ENCODE results near the gene PLEKHM2.

Gene PLEKHM2

DNA sequence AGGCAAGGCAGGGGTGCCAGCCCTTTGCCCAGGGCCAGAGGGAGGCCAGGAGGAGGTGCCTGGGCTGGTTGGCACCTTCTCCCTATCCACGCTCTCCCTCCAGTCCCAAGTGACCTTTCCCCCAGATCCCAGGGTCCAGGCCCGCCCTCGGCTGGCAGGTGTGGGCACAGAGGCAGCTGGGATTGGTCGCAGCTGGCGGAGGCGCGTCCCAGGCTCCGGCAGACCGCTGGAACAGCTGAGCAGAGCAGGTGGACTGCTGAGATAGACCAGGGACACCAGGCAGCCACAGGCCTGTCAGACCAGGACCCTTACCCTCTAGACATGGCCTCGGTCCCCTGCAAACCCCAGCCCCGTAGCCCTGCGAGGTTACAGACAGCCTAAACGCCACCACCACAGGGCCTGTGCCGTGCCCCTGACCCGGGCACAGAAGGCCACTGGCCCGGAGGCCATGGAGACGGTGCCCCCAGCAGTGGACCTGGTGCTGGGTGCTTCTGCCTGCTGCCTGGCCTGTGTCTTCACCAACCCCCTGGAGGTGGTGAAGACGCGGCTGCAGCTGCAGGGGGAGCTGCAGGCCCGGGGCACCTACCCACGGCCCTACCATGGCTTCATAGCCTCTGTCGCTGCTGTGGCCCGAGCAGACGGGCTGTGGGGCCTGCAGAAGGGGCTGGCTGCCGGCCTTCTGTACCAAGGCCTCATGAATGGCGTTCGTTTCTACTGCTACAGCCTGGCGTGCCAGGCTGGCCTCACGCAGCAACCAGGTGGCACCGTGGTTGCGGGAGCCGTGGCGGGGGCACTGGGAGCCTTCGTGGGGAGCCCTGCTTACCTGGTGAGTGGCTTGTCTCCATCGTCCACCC lies 52.1 kb downstream of the PLEKHM2 start, which contains the start of gene SLC25A34:
TSS of gene SLC25A34 (plus strand) at position 221 of the 854 bp plus-strand sequence. CDS start at position 449, 228 bp downstream.
- Histone ChIP-seq H3K27ac (no peak within 1 kb of the TSS), H3K4me1 (peaks cover 13% of the 10 kb centered on the region), H3K4me3 (no peak within 1 kb of the TSS), H4K20me1 (peaks cover 8% of the 10 kb centered on the region; the same call in 1 of the 2 replicates), H3K9ac (no peak within 1 kb of the TSS), H3K9me3 (no peaks in the 10 kb centered on the region), H3K36me3 (peaks cover 42% of the 10 kb centered on the region), H3K4me2 (no peak within 1 kb of the TSS), H3K27me3 (no peaks in the 10 kb centered on the region)
- TF ChIP-seq Cebpa-rat (IDR thresholded peaks at IDR 0.05), result no peak

DNA sequence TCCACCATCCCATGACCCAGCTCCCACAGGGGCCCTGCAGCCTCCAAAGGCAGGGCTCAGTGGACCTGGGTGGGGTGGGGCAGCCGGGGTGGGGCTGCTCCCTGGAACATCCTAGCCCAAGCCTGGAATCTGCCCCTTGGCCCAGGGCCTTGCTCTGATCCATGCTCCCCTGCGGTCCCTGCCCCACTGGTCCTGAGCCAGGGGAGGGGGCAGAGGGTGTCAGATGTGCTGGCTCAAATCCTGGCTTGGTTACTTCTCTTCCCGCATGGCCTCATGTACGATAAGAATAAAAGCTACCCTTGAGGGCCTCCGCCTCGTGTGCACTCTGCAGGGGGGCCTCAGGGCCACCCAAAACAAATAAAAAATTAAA lies 52.8 kb downstream of the PLEKHM2 start:
- H4K20me1 ChIP-seq, result 0 out of 2 replicates have a peak, but pooled peaks cover 5% of the 10 kb centered on the region
- H3K27me3 ChIP-seq, result no peaks in the 10 kb centered on the region
- no peak overlapping the region for H3K4me2 ChIP-seq
- H3K9me3 ChIP-seq, result no peaks in the 10 kb centered on the region
- H3K4me1 ChIP-seq, result peaks cover 13% of the 10 kb centered on the region
- H3K27ac ChIP-seq, result no peak overlapping the region
- no peak overlapping the region for H3K9ac ChIP-seq
- H3K4me3 ChIP-seq, result no peak overlapping the region
- H3K36me3 ChIP-seq, result peaks cover 36% of the 10 kb centered on the region
- no peak for TF ChIP-seq Cebpa-rat (IDR thresholded peaks at IDR 0.05)

DNA sequence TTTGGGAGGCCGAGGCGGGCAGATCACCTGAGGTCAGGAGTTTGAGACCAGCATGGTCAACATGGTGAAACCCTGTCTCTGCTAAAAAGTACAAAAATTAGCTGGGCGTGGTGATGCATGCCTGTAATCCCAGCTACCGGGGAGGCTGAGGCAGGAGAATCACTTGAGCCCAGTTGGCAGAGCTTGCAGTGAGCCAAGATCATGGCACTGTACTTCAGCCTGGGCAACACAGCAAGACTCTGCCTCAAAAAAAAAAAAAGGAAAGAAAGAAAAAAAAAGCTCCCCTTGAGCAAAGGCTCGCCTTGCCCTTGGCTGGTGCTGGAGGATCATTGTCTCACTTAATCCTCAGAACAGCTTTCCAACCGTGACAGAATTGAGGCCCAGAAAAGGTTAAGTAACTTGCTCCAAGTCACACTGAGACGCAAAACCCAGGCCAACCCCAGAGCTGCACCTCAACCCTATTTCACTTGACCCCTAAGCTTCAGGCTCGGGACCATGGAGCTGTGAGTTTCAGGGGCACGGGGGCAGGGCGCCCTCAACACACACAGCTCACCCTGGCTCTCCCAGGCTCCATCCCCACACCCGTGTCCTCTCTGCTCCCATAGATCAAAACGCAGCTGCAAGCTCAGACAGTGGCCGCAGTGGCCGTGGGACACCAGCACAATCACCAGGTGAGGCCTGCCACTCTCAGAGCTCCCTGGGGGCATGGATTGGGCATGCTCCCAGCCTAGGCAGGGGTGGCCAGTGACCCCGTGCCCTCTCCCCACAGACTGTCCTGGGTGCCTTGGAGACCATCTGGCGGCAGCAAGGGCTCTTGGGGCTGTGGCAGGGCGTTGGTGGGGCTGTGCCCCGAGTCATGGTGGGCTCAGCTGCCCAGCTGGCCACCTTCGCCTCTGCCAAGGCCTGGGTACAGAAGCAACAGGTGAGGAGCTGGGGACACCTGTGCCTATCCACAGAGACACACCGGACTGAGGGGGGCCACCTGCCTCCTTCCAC lies 53.5 kb downstream of the PLEKHM2 start:
- Histone ChIP-seq H3K4me3 (no peak overlapping the region), H3K9me3 (no peaks in the 10 kb centered on the region), H3K27me3 (no peaks in the 10 kb centered on the region), H3K4me2 (peak overlapping the region; percentile 17; the same call in 1 of the 2 replicates), H3K36me3 (peaks cover 28% of the 10 kb centered on the region), H3K4me1 (peaks cover 13% of the 10 kb centered on the region), H4K20me1 (0 out of 2 replicates have a peak, but pooled peaks cover 5% of the 10 kb centered on the region), H3K27ac (peak overlapping the region; percentile 46; the same call in 1 of the 2 replicates), H3K9ac (0 out of 2 replicates have a peak overlapping the region, but pooled peaks have one; percentile 19)
- TF ChIP-seq Cebpa-rat (IDR thresholded peaks at IDR 0.05), result no peak

DNA sequence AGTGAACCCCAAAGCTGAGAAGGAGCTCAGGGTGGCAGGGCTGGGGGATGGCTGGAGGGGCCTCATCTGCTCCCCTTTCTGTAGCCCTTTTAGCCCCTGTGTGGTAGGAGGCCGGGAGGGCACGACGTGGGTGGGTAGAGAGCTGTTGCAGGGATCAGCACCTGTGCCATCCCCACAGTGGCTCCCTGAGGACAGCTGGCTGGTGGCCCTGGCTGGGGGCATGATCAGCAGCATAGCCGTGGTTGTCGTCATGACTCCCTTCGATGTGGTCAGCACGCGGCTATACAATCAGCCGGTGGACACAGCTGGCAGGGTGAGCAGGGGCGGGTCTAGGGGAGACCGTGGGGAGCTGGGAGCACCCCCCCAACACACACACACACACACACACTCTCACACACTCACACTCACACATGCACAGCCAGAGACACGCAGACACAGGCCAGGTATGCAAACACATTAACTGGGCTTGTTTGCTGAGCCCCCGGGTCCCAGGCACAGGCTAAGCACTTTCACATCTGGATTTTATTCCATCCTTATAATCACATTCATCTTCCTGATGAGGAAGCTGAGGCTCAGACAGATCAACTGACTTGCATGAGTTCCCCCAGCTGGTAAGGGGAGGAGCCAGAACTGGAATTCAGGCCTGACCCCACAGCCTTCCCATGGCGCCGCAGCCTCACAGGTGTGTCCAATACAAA lies 54.4 kb downstream of the PLEKHM2 start:
- Histone ChIP-seq H3K4me3 (no peak overlapping the region), H3K4me2 (peak overlapping the region; percentile 17; the same call in 1 of the 2 replicates), H3K4me1 (peaks cover 22% of the 10 kb centered on the region), H3K9ac (0 out of 2 replicates have a peak overlapping the region, but pooled peaks have one; percentile 19), H3K27me3 (no peaks in the 10 kb centered on the region), H3K36me3 (peaks cover 19% of the 10 kb centered on the region), H4K20me1 (0 out of 2 replicates have a peak, but pooled peaks cover 5% of the 10 kb centered on the region), H3K27ac (peak overlapping the region; percentile 46; the same call in 1 of the 2 replicates), H3K9me3 (no peaks in the 10 kb centered on the region)
- no peak for TF ChIP-seq Cebpa-rat (IDR thresholded peaks at IDR 0.05)

- H3K4me2 ChIP-seq, result no peak overlapping the region
These were observed 55.1 kb downstream of the PLEKHM2 start for GRCh38 chr1:15739259-15739658.

GRCh38 chr1:15739745-15740144 lies 55.6 kb downstream of the PLEKHM2 start:
- H3K9me3 ChIP-seq, result no peaks in the 10 kb centered on the region
- no peak overlapping the region for H3K4me3 ChIP-seq
- H3K9ac ChIP-seq, result no peak overlapping the region
- peaks cover 30% of the 10 kb centered on the region for H3K4me1 ChIP-seq
- TF ChIP-seq Cebpa-rat (IDR thresholded peaks at IDR 0.05), result no peak
- no peak overlapping the region for H3K4me2 ChIP-seq
- no peak overlapping the region for H3K27ac ChIP-seq
- 0 out of 2 replicates have a peak, but pooled peaks cover 4% of the 10 kb centered on the region for H4K20me1 ChIP-seq
- H3K27me3 ChIP-seq, result no peaks in the 10 kb centered on the region
- peaks cover 7% of the 10 kb centered on the region; the same call in 1 of the 2 replicates for H3K36me3 ChIP-seq

More at GRCh38 chr1:15739259-15739658, 55.1 kb downstream of the PLEKHM2 start:
- H3K4me1 ChIP-seq, result peaks cover 29% of the 10 kb centered on the region
- H3K27me3 ChIP-seq, result no peaks in the 10 kb centered on the region
- 0 out of 2 replicates have a peak, but pooled peaks cover 5% of the 10 kb centered on the region for H4K20me1 ChIP-seq
- H3K9ac ChIP-seq, result no peak overlapping the region
- no peak overlapping the region for H3K27ac ChIP-seq
- no peak for TF ChIP-seq Cebpa-rat (IDR thresholded peaks at IDR 0.05)
- no peaks in the 10 kb centered on the region for H3K9me3 ChIP-seq
- H3K4me3 ChIP-seq, result no peak overlapping the region
- H3K36me3 ChIP-seq, result peaks cover 12% of the 10 kb centered on the region

- H3K27me3 ChIP-seq, result no peaks in the 10 kb centered on the region
- no peak overlapping the region for H3K4me3 ChIP-seq
- H3K9me3 ChIP-seq, result no peaks in the 10 kb centered on the region
- no peak for TF ChIP-seq Cebpa-rat (IDR thresholded peaks at IDR 0.05)
- H4K20me1 ChIP-seq, result no peaks in the 10 kb centered on the region
- peaks cover 30% of the 10 kb centered on the region for H3K4me1 ChIP-seq
- no peak overlapping the region for H3K4me2 ChIP-seq
- no peak overlapping the region for H3K27ac ChIP-seq
- no peaks in the 10 kb centered on the region for H3K36me3 ChIP-seq
- H3K9ac ChIP-seq, result no peak overlapping the region
These were observed 57.1 kb downstream of the PLEKHM2 start for GRCh38 chr1:15740924-15741850.

GRCh38 chr1:15742339-15742801 lies 58.2 kb downstream of the PLEKHM2 start, which contains the start of gene TMEM82:
TMEM82 (plus strand) TSS chr1:15742499; CDS start chr1:15742560, 61 bp downstream.
- no peak within 1 kb of the TSS for H3K27ac ChIP-seq
- no peaks in the 10 kb centered on the region for H3K27me3 ChIP-seq
- H4K20me1 ChIP-seq, result no peaks in the 10 kb centered on the region
- H3K4me1 ChIP-seq, result peaks cover 30% of the 10 kb centered on the region
- H3K9me3 ChIP-seq, result no peaks in the 10 kb centered on the region
- H3K4me3 ChIP-seq, result no peak within 1 kb of the TSS
- TF ChIP-seq Cebpa-rat (IDR thresholded peaks at IDR 0.05), result no peak
- peak within 1 kb of the TSS; percentile 59 for H3K4me2 ChIP-seq
- H3K9ac ChIP-seq, result no peak within 1 kb of the TSS
- no peaks in the 10 kb centered on the region for H3K36me3 ChIP-seq
